B cell (primary cell): ENCODE results near the gene NFATC2. TPM values are rescaled to one million over a fixed set of nuclear protein-coding genes. Genes with fewer than 3 reads are reported as not detected.

Experiments
- ATAC-seq: fragments of 200-7000 bp; cut with Tn5 transposase; one replicate; pipeline ENCODE4 v1.10.0; 2021; ENCODE audit warnings: low read depth, mild to moderate bottlenecking, moderate number of reproducible peaks, moderate library complexity
- CTCF ChIA-PET: fragments of 350-600 bp; sonication (Branson Sonifier 250); formaldehyde crosslinking; loops from one replicate; lab custom pipeline; 2021; ENCODE audit warnings: antibody characterized with exemption, inconsistent platforms; lab: Charles Lee
- POLR2A ChIA-PET: fragments of 350-600 bp; sonication (Branson Sonifier 250); formaldehyde crosslinking; loops from one replicate; lab custom pipeline; 2021; ENCODE audit warnings: antibody characterized with exemption; lab: Charles Lee
- DNase-seq: peaks from one replicate; pipeline ENCODE4 v3.0.0; 2013
- H2AFZ ChIP-seq: 2 replicates; pipeline ENCODE4 v1.6.1; 2012; ENCODE audit warnings: mild to moderate bottlenecking, low read depth, low read length; ENCODE audit not compliant: insufficient read depth, poor library complexity, severe bottlenecking
- H3K27ac ChIP-seq, 2 donors: 1 replicate in 1 of 2; 2 replicates in 1 of 2; pipeline ENCODE4 v1.5.1; 2012 to 2013; ENCODE audit warnings: low read length in 2 of 2, mild to moderate bottlenecking in 2 of 2, moderate library complexity in 1 of 2
- H3K27me3 ChIP-seq, 4 experiments: fragments of 200-600 bp in 1 of 4; sonication (generic) in 1 of 4; replicated peaks in 1 of 4; 1 replicate in 2 of 4; 2 replicates in 2 of 4; pipeline versions ENCODE4 v1.6.1 to v1.7.0; 2013 to 2016; ENCODE audit warnings: low read length in 3 of 4, mild to moderate bottlenecking in 2 of 4, mixed read lengths in 1 of 4, moderate library complexity in 1 of 4; ENCODE audit not compliant: insufficient read depth in 4 of 4, control insufficient read depth in 3 of 4; ENCODE audit errors: control extremely low read depth in 1 of 4
- H3K36me3 ChIP-seq, 2 experiments: replicated peaks in 1 of 2; 1 replicate in 1 of 2; 2 replicates in 1 of 2; pipeline versions ENCODE4 v1.6.1 to v1.7.1; 2013; ENCODE audit warnings: low read length in 1 of 2; ENCODE audit not compliant: insufficient read depth in 2 of 2, control insufficient read depth in 1 of 2; ENCODE audit errors: control extremely low read depth in 1 of 2, extremely low read depth in 1 of 2
- H3K4me1 ChIP-seq, 2 donors: fragments of 200-600 bp in 1 of 2; sonication (generic) in 1 of 2; 1 replicate in 1 of 2; 2 replicates in 1 of 2; pipeline versions ENCODE4 v1.5.1 to v1.6.1; 2013 to 2017; ENCODE audit warnings: low read length in 2 of 2; ENCODE audit not compliant: control insufficient read depth in 2 of 2, insufficient read depth in 2 of 2
- H3K4me2 ChIP-seq: replicated peaks from 2 replicates; pipeline ENCODE3; 2012; ENCODE audit warnings: mild to moderate bottlenecking, low read depth, low read length; ENCODE audit not compliant: poor library complexity, severe bottlenecking
- H3K4me3 ChIP-seq, 5 experiments: fragments of 200-600 bp in 1 of 5; sonication (generic) in 1 of 5; 1 replicate in 3 of 5; 2 replicates in 2 of 5; pipeline versions ENCODE4 v1.5.1 to v1.7.0; 2011 to 2016; ENCODE audit warnings: low read length in 4 of 5, mild to moderate bottlenecking in 4 of 5, low read depth in 2 of 5, control low read depth in 1 of 5, moderate library complexity in 1 of 5; ENCODE audit not compliant: insufficient read depth in 1 of 5; ENCODE audit errors: control extremely low read depth in 1 of 5, extremely low read depth in 1 of 5
- H3K79me2 ChIP-seq: fragments of 200-600 bp; sonication (generic); one replicate; pipeline ENCODE4 v1.6.0; 2016; ENCODE audit warnings: low read length; ENCODE audit not compliant: control insufficient read depth, insufficient read depth
- H3K9ac ChIP-seq: fragments of 200-600 bp; sonication (generic); 2 replicates; pipeline ENCODE4 v1.6.1; 2017; ENCODE audit warnings: mild to moderate bottlenecking, low read length, moderate library complexity
- H3K9me3 ChIP-seq, 3 donors: one replicate each; pipeline versions ENCODE4 v1.6.1 to v1.7.1; 2013; ENCODE audit warnings: low read length in 2 of 3; ENCODE audit not compliant: control insufficient read depth in 2 of 3, insufficient read depth in 1 of 3; ENCODE audit errors: control extremely low read depth in 1 of 3
- H4K20me1 ChIP-seq: 2 replicates; pipeline ENCODE4 v1.6.0; 2012; ENCODE audit warnings: mild to moderate bottlenecking, low read length; ENCODE audit not compliant: insufficient read depth, control insufficient read depth, poor library complexity, severe bottlenecking
- H3K27ac Mint-ChIP-seq: one replicate; pipeline ENCODE4 v1.8.0; 2021; ENCODE audit warnings: mixed read lengths
- H3K27me3 Mint-ChIP-seq: one replicate; pipeline ENCODE4 v1.8.0; 2021; ENCODE audit warnings: mixed read lengths
- H3K4me1 Mint-ChIP-seq: one replicate; pipeline ENCODE4 v1.8.0; 2021; ENCODE audit warnings: mixed read lengths
- H3K4me3 Mint-ChIP-seq: one replicate; pipeline ENCODE4 v1.8.0; 2021; ENCODE audit warnings: mixed read lengths
- H3K9me3 Mint-ChIP-seq: one replicate; pipeline ENCODE4 v1.8.0; 2022; ENCODE audit warnings: mixed read lengths; ENCODE audit not compliant: insufficient read depth
- EZH2 ChIP-seq: IDR thresholded peaks from 2 replicates; pipeline ENCODE4 v1.6.1; 2012; ENCODE audit warnings: borderline replicate concordance, low read depth, mild to moderate bottlenecking, moderate library complexity, low read length; ENCODE audit not compliant: insufficient read depth, poor library complexity, severe bottlenecking
- WGBS: methylation state at CpG from one replicate; pipeline ENCODE4 v1.1.5; 2013; ENCODE audit warnings: missing lambda C conversion rate; ENCODE audit not compliant: insufficient coverage; 5-methylcytosine and 5-hydroxymethylcytosine counted together
- intact Hi-C: fragments of 100-400 bp; cut with micrococcal nuclease; formaldehyde crosslinking; loops from one replicate; pipeline ENCODE4 v1.10.0; 2022
- polyA plus RNA-seq: library from polyadenylated mRNA; depleted of rRNA; stranded (reverse); fragments of >200 nt; gene quantifications from 2 replicates; pipeline ENCODE4 v1.2.3, GENCODE V29; 2012
- total RNA-seq, 2 donors: library from RNA; stranded (reverse); fragments of 120-200 nt in 1 of 2; gene quantifications; 1 replicate in 1 of 2; 2 replicates in 1 of 2; pipeline versions ENCODE4 v1.2.3 to v1.2.4, GENCODE V29; 2013 to 2022
- TF ChIP-seq, protein P1 (sequence below): fragments of 200-600 bp; IDR thresholded peaks from one replicate; pipeline ENCODE4 v1.8.0; 2022; ENCODE audit warnings: antibody characterized with exemption, mild to moderate bottlenecking

The NFATC2 gene
- total and polyA plus RNA-seq, 2 donors (not counting 1 experiment from before 2014, with no cell fraction given), result 10.1 to 38.0 TPM

DNA sequence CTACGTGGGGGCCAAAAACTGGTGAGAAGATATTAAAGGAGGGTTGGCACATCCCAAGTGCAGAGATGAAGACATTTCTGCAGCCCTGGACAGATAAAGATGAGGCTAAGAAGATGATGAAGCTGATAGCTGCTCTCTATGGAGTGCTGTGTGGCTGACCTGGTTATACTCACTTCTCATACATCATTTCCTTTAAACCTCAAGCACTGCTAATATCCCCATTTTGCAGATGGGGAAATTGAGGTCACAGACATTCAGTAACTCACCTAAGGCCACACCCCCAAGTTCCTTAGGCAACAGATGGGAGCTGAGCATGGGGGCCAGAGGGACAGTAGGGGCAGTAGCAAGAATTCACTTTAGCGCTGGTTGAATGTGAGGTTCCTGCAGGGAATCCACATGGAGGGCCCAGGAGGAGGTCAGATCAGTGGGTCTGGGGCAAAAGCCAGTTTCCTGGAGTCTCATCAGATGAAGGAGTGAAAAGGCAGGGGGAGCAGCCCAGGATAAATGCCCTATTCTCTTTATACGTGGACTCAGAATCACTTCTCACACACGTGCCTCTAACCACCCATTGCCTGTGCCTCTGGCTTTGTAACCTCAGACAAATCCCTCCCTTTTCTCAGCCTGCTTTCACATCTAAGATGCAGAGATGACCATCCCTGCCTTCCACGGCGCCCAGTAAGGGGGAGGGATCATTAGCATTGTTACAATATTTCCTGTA lies 125.8 kb downstream of the NFATC2 start:
- POLR2A ChIA-PET, result interaction anchor here (0.6 to 1.9 kb wide), 2 partner anchors 31 to 879 kb away, joined by 3 to 4 read pairs; no protein-coding TSS in a partner anchor
- Histone ChIP-seq H3K9ac (no peak overlapping the region), H3K36me3 (peaks cover 2 to 15% of the 10 kb centered on the region in 2 experiments), H3K27me3 (no peaks in the 10 kb centered on the region), H3K4me2 (peak overlapping the region; percentile 22), H2AFZ (no peak overlapping the region), H4K20me1 (no peaks in the 10 kb centered on the region), H3K79me2 (peaks cover 28% of the 10 kb centered on the region), H3K27ac (peak overlapping the region; percentile 14 to 75), H3K9me3 (no peaks in the 10 kb centered on the region), H3K4me1 (peaks cover 51 to 73% of the 10 kb centered on the region in 2 donors), H3K4me3 (no peak overlapping the region)
- no peak for DNase-seq
- H3K9me3 Mint-ChIP-seq, result no peaks in the 10 kb centered on the region
- CTCF ChIA-PET, result interaction anchor here (1.0 to 3.0 kb wide), 9 partner anchors 16 to 178 kb away, joined by 3 to 41 read pairs (median 5); partner anchors contain the start of gene NFATC2
- no peaks in the 10 kb centered on the region for H3K27me3 Mint-ChIP-seq
- ATAC-seq, result no peak
- peaks cover 69% of the 10 kb centered on the region for H3K4me1 Mint-ChIP-seq
- TF ChIP-seq EZH2, result no peak
- TF ChIP-seq, protein P1, sequence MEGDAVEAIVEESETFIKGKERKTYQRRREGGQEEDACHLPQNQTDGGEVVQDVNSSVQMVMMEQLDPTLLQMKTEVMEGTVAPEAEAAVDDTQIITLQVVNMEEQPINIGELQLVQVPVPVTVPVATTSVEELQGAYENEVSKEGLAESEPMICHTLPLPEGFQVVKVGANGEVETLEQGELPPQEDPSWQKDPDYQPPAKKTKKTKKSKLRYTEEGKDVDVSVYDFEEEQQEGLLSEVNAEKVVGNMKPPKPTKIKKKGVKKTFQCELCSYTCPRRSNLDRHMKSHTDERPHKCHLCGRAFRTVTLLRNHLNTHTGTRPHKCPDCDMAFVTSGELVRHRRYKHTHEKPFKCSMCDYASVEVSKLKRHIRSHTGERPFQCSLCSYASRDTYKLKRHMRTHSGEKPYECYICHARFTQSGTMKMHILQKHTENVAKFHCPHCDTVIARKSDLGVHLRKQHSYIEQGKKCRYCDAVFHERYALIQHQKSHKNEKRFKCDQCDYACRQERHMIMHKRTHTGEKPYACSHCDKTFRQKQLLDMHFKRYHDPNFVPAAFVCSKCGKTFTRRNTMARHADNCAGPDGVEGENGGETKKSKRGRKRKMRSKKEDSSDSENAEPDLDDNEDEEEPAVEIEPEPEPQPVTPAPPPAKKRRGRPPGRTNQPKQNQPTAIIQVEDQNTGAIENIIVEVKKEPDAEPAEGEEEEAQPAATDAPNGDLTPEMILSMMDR, result no peak
- intact Hi-C loops, result no loop called here
- peak overlapping the region; percentile 56 for H3K27ac Mint-ChIP-seq
- no peak overlapping the region for H3K4me3 Mint-ChIP-seq
- 77% methylated on average over 4 of the region's 6 CpGs for WGBS

DNA sequence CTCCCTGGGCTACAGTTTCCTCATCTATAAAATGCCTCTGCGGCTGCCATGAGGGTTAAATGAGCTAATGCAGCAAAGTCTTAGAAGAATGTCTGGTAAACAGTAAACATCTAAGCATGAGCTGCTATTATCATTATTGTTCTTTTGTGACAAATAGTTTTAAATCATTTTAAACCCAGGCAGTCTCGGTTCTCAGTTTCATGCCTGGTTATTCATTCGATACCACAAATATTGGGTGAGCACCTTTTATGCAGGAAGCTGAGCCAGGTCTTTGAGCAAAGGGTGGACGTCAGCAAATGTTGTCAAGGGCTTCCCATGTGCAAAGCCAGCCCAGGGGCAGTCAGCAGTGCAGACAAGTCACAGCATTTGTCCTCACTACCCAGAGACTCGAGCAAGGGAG lies 128.7 kb downstream of the NFATC2 start:
- Histone ChIP-seq H3K27ac (peak overlapping the region; percentile 54 to 75), H3K4me1 (peaks cover 46 to 71% of the 10 kb centered on the region in 2 donors), H3K9ac (peak overlapping the region; percentile 15), H3K9me3 (peaks cover 0 to 4% (median 4%) of the 10 kb centered on the region in 3 donors), H3K36me3 (peaks cover 3 to 27% of the 10 kb centered on the region in 2 experiments), H3K27me3 (no peaks in the 10 kb centered on the region), H4K20me1 (no peaks in the 10 kb centered on the region), H3K4me3 (no peak overlapping the region), H3K4me2 (peak overlapping the region; percentile 57), H2AFZ (no peak overlapping the region), H3K79me2 (peaks cover 45% of the 10 kb centered on the region)
- peaks cover 74% of the 10 kb centered on the region for H3K4me1 Mint-ChIP-seq
- 38% methylated on average over 1 of the region's 5 CpGs for WGBS
- POLR2A ChIA-PET, result interaction anchor here (0.8 to 2.2 kb wide), 2 partner anchors 9 to 13 kb away, joined by 3 to 12 read pairs; no protein-coding TSS in a partner anchor
- H3K4me3 Mint-ChIP-seq, result peak overlapping the region; percentile 71
- intact Hi-C loops, result loop anchor here (1.0 kb wide), 3 partner anchors 10 to 47 kb away; no protein-coding TSS in a partner anchor
- CTCF ChIA-PET, result interaction anchor here (0.7 to 2.9 kb wide), 3 partner anchors 9 to 27 kb away, joined by 3 to 20 read pairs (median 17); no protein-coding TSS in a partner anchor
- TF ChIP-seq, protein P1, result no peak
- TF ChIP-seq EZH2, result no peak
- no peaks in the 10 kb centered on the region for H3K9me3 Mint-ChIP-seq
- ATAC-seq (peak; percentile 56), DNase-seq (peak; percentile 53)
- peak overlapping the region; percentile 56 for H3K27ac Mint-ChIP-seq
- no peaks in the 10 kb centered on the region for H3K27me3 Mint-ChIP-seq
